ENCODE measurements around the gene COA6.
"Not testable (repeated sequence)": the region's sequence is repeated elsewhere in the genome, so short reads cannot be mapped to it uniquely, and the experiment has no call there.

DNA sequence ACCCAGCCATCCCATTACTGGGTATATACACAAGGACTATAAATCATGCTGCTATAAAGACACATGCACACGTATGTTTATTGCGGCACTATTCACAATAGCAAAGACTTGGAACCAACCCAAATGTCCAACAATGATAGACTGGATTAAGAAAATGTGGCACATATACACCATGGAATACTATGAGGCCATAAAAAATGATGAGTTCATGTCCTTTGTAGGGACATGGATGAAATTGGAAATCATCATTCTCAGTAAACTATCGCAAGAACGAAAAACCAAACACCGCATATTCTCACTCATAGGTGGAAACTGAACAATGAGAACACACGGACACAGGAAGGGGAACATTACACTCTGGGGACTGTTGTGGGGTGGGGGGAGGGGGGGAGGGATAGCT lies 26.3 kb downstream of the COA6 start:
- not testable (repeated sequence) for TF ChIP-seq CREB1 (IDR thresholded peaks at IDR 0.05); CREB1 (CRISPR knock-in tag; IDR thresholded peaks at IDR 0.05)
- TF ChIP-seq, protein P1, sequence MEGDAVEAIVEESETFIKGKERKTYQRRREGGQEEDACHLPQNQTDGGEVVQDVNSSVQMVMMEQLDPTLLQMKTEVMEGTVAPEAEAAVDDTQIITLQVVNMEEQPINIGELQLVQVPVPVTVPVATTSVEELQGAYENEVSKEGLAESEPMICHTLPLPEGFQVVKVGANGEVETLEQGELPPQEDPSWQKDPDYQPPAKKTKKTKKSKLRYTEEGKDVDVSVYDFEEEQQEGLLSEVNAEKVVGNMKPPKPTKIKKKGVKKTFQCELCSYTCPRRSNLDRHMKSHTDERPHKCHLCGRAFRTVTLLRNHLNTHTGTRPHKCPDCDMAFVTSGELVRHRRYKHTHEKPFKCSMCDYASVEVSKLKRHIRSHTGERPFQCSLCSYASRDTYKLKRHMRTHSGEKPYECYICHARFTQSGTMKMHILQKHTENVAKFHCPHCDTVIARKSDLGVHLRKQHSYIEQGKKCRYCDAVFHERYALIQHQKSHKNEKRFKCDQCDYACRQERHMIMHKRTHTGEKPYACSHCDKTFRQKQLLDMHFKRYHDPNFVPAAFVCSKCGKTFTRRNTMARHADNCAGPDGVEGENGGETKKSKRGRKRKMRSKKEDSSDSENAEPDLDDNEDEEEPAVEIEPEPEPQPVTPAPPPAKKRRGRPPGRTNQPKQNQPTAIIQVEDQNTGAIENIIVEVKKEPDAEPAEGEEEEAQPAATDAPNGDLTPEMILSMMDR (CRISPR knock-in tag; IDR thresholded peaks at IDR 0.05) = not testable (repeated sequence)

All from HepG2 (cell line).